GM21529 (cell line): ENCODE data around the gene AOPEP.
"Not testable (repeated sequence)": the region's sequence is repeated elsewhere in the genome, so short reads cannot be mapped to it uniquely, and the experiment has no call there.

Experiments used
- ATAC-seq: cut with Tn5 transposase; IDR thresholded peaks from one replicate; pipeline ENCODE4 v1.9.1; 2021; ENCODE audit not compliant: unreplicated experiment

Gene AOPEP

GRCh38 chr9:94950579-94951323 is 224.3 kb downstream of the AOPEP start:
- ATAC-seq = no peak

GRCh38 chr9:94951324-94952135 is 225.0 kb downstream of the AOPEP start:
- ATAC-seq = no peak

DNA sequence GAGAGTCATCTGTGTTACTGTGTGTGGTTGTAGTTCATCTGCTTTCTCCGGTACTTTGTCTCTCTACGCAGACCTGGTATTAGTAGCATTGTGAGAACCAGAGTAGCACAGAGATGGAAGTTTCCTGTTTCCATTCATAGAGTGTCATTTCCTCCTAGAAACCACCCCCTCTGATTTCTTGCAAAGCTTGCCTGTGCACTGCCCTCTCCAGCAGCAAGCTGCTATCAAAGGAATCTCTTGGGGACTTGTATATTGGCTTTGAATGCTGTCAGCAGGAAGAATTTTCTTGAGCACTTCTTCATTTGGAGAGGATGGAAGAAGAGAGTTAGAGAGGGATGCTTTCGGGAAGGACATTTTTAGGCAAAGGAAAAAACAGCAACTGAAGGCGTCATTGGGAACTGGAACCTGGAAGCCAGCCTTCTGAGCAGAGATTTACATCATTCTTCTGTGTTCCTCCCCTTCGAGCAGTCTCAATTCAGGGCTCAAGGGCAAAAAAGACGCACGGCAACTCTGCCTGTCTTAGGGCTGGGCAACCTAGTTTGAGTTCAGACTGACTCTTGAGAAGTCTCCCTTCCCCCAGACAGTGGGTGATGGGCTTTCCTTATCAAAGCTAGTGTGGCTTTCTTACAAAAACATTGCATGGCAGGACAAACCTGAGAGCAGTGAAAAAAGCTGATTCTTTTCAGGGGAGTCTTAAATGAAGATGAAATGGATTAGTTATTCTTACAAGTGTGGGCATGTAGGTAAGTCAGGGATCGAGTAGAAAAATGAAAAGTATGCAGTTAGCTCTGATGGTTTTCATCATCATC is 226.3 kb downstream of the AOPEP start:
- peak; percentile 81 for ATAC-seq

GRCh38 chr9:94956731-94957130 is 230.2 kb downstream of the AOPEP start:
- ATAC-seq = no peak

GRCh38 chr9:94960964-94961363 is 234.5 kb downstream of the AOPEP start:
- no peak for ATAC-seq

DNA sequence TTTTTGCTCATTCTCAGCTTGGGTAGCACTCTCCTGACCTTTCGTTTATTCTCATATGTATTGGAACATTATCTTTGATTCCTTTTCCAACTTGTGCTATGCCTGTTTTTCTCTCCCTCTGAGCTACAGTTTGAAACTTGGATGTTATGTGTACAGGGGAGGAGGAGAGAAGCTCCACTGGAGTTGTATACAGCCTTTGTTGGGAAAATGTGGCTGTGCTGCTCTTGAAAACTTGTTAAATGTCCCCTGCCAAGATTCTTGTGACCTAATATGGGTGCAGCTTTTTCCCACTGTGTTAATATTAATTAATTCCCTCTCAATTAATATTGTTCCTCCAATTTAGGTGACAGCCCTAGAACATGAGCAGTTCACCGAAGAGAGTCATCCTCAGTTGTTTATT is 235.4 kb downstream of the AOPEP start:
- no peak for ATAC-seq

GRCh38 chr9:94965631-94966030 is 239.1 kb downstream of the AOPEP start:
- ATAC-seq = not testable (repeated sequence)

- not testable (repeated sequence) for ATAC-seq
These were observed 239.5 kb downstream of the AOPEP start for GRCh38 chr9:94966046-94966445.

DNA sequence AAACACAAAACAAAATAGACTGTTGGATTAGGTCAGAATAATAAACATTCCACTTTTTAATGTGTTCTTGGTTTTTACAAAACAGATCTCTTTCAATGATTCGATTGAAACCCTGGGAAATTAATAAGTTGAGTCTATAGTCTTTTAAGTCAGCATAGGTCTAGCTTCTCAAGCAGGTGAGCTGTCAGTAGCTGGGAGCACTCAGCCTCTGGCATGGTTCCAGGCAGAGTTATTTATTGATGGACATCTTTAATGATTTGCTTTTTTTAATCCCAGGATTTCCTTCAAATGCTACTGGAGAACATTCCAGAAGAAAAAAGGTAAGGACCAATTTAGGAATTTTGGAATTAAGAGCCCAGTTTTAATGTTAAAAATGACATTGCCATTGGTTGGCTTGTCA is 241.0 kb downstream of the AOPEP start:
- no peak for ATAC-seq

GRCh38 chr9:94971378-94972131 is 245.1 kb downstream of the AOPEP start:
- no peak for ATAC-seq

- no peak for ATAC-seq
These were observed 247.0 kb downstream of the AOPEP start for GRCh38 chr9:94973451-94973941.

DNA sequence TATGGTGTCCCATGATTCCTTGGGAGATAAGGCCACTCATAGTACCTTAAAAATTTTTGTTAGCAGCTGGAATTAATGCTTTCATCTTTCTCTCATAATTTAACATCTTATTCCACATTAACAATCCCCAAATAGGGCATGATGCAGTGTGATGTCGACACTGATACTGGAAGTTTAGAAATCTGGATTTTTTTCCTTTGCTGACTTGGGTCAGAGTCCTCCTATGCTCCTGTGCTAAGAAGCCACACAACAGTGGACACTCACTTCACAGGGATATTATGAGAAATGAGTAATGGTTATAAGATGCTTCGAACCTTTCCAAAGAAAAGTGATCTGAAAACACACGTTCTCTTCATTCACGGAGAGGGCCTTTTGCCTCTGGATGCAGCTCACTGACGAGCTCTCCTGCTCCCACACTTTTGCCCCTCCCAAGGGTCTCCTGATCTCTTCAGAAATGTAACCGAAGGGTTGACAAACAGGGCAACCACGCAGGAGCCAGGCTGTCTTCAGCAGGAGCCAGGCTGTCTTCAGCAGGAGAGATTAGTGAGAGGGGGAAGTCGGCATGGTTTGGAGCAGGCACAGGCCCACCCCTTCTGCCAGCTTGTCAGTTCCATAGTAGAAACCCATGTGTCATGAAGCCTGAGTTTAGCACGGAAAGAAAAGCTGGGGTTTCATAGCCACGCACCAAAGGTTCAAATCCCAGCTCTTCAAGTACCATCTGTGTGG is 247.8 kb downstream of the AOPEP start:
- no peak for ATAC-seq

- no peak for ATAC-seq
These were observed 249.0 kb downstream of the AOPEP start for GRCh38 chr9:94975480-94975879.

- no peak for ATAC-seq
These were observed 249.6 kb downstream of the AOPEP start for GRCh38 chr9:94976077-94976476.

GRCh38 chr9:94977416-94977815 is 250.9 kb downstream of the AOPEP start:
- ATAC-seq = no peak

DNA sequence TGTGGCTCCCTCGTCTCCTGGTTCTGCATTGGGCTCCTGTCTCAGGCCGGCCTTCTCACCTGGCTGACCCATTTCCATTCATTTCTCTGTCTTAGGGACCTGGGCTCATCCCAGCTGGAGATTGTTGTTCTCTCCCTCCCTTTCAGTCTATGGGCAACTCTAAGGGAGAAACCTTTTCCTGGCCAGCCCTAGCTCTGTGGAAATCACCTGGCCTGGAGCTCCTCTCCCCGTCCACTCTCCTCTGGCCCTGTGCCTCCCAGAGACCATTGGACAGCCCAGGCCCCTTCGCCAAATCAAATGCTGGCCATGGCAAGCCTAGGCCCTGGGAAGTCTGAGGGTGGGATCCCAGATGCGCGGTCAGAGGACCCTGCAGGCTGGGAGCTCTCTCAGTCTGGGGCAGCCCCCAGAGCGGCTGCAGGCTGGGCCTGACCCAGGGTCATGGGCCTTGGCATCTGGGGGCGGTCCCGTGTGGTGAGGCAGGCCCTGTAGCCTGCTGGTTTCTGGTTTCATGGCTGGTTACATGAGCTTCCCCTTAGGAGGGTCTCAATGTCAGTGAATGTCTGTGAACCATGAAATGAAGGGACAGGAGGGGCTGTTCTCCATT is 253.5 kb downstream of the AOPEP start:
- no peak for ATAC-seq

- ATAC-seq = no peak
These were observed 254.6 kb downstream of the AOPEP start for GRCh38 chr9:94980947-94981722.

DNA sequence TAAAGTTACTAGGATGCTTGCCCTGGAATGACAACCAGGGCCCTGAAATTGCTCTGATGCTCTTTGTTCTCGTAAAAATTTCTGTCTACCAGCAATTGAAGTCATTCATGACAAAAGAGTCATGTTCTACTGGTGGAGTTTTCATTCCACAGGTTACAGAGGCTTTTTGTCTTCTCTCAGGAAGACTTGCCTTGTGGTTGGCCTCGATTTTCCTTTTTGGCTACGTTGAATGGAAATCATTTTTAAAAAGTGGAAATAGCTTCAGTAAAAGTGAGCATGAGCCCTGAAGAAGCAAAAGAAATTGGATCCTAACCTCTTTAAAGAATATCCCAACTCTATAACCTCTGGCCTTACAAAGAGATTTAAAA is 255.2 kb downstream of the AOPEP start:
- ATAC-seq = no peak

- ATAC-seq = no peak
These were observed 255.7 kb downstream of the AOPEP start for GRCh38 chr9:94982211-94982610.
